ENCODE data around the gene CAB39L.

Gene CAB39L

GRCh38 chr13:49457221-49457620 lies 13.4 kb upstream of the CAB39L start:
- DNase-seq (ENCODE audit: insufficient read length, low spot score) = no peak
- TF ChIP-seq POLR2AphosphoS5 (IDR thresholded peaks at IDR 0.05; ENCODE audit: low read depth, low read length) (no peak), SPI1 (IDR thresholded peaks at IDR 0.05; ENCODE audit: low read depth, low read length) (no peak), TAF1 (IDR thresholded peaks at IDR 0.05; ENCODE audit: low read depth, low read length) (no peak), POLR2A (IDR thresholded peaks at IDR 0.05; ENCODE audit: low read depth, low read length) (no peak), POU2F2 (IDR thresholded peaks at IDR 0.05; ENCODE audit: low read depth, low read length) (no peak)

GRCh38 chr13:49456156-49456555 lies 12.3 kb upstream of the CAB39L start:
- no peak for DNase-seq (ENCODE audit: insufficient read length, low spot score)
- no peak for FAIRE-seq
- TF ChIP-seq POLR2AphosphoS5 (IDR thresholded peaks at IDR 0.05; ENCODE audit: low read depth, low read length) (no peak), TAF1 (IDR thresholded peaks at IDR 0.05; ENCODE audit: low read depth, low read length) (no peak), PAX5 (IDR thresholded peaks at IDR 0.05; ENCODE audit: insufficient read depth, low read length, severe bottlenecking) (no peak), SPI1 (IDR thresholded peaks at IDR 0.05; ENCODE audit: low read depth, low read length) (no peak), POLR2A (IDR thresholded peaks at IDR 0.05; ENCODE audit: low read depth, low read length) (no peak), POU2F2 (IDR thresholded peaks at IDR 0.05; ENCODE audit: low read depth, low read length) (no peak)

More at GRCh38 chr13:49457221-49457620, 13.4 kb upstream of the CAB39L start:
- no peak for FAIRE-seq

- TF ChIP-seq SPI1 (IDR thresholded peaks at IDR 0.05; ENCODE audit: low read depth, low read length) (no peak), POU2F2 (IDR thresholded peaks at IDR 0.05; ENCODE audit: low read depth, low read length) (no peak), PAX5 (IDR thresholded peaks at IDR 0.05; ENCODE audit: insufficient read depth, low read length, severe bottlenecking) (no peak), TAF1 (IDR thresholded peaks at IDR 0.05; ENCODE audit: low read depth, low read length) (no peak), POLR2AphosphoS5 (IDR thresholded peaks at IDR 0.05; ENCODE audit: low read depth, low read length) (no peak), POLR2A (IDR thresholded peaks at IDR 0.05; ENCODE audit: low read depth, low read length) (no peak)
- FAIRE-seq (no peak), DNase-seq (ENCODE audit: insufficient read length, low spot score) (no peak)
These were observed 11.1 kb upstream of the CAB39L start for GRCh38 chr13:49455007-49455398.

- no peak for DNase-seq (ENCODE audit: insufficient read length, low spot score)
- FAIRE-seq = peak; percentile 13
- TF ChIP-seq POLR2A (IDR thresholded peaks at IDR 0.05; ENCODE audit: low read depth, low read length) = no peak
- no peak for TF ChIP-seq POLR2AphosphoS5 (IDR thresholded peaks at IDR 0.05; ENCODE audit: low read depth, low read length)
- no peak for TF ChIP-seq TAF1 (IDR thresholded peaks at IDR 0.05; ENCODE audit: low read depth, low read length)
- TF ChIP-seq PAX5 (IDR thresholded peaks at IDR 0.05; ENCODE audit: insufficient read depth, low read length, severe bottlenecking) = no peak
- TF ChIP-seq SPI1 (IDR thresholded peaks at IDR 0.05; ENCODE audit: low read depth, low read length) = no peak
- TF ChIP-seq POU2F2 (IDR thresholded peaks at IDR 0.05; ENCODE audit: low read depth, low read length) = no peak
These were observed 10.6 kb upstream of the CAB39L start for GRCh38 chr13:49454388-49455006.

GRCh38 chr13:49453465-49453864 lies 9.6 kb upstream of the CAB39L start:
- DNase-seq (ENCODE audit: insufficient read length, low spot score) = no peak
- TF ChIP-seq POLR2A (IDR thresholded peaks at IDR 0.05; ENCODE audit: low read depth, low read length) = no peak
- no peak for TF ChIP-seq SPI1 (IDR thresholded peaks at IDR 0.05; ENCODE audit: low read depth, low read length)
- no peak for TF ChIP-seq PAX5 (IDR thresholded peaks at IDR 0.05; ENCODE audit: insufficient read depth, low read length, severe bottlenecking)
- TF ChIP-seq POU2F2 (IDR thresholded peaks at IDR 0.05; ENCODE audit: low read depth, low read length) = no peak
- no peak for TF ChIP-seq POLR2AphosphoS5 (IDR thresholded peaks at IDR 0.05; ENCODE audit: low read depth, low read length)
- no peak for TF ChIP-seq TAF1 (IDR thresholded peaks at IDR 0.05; ENCODE audit: low read depth, low read length)
- no peak for FAIRE-seq

- TF ChIP-seq SPI1 (IDR thresholded peaks at IDR 0.05; ENCODE audit: low read depth, low read length) (no peak), POLR2AphosphoS5 (IDR thresholded peaks at IDR 0.05; ENCODE audit: low read depth, low read length) (no peak), PAX5 (IDR thresholded peaks at IDR 0.05; ENCODE audit: insufficient read depth, low read length, severe bottlenecking) (no peak)
- FAIRE-seq = no peak
- DNase-seq (ENCODE audit: insufficient read length, low spot score) = no peak
These were observed 9.0 kb upstream of the CAB39L start for GRCh38 chr13:49452725-49453457.

- TF ChIP-seq POU2F2 (IDR thresholded peaks at IDR 0.05; ENCODE audit: low read depth, low read length) (no peak), SPI1 (IDR thresholded peaks at IDR 0.05; ENCODE audit: low read depth, low read length) (no peak), TAF1 (IDR thresholded peaks at IDR 0.05; ENCODE audit: low read depth, low read length) (no peak), POLR2AphosphoS5 (IDR thresholded peaks at IDR 0.05; ENCODE audit: low read depth, low read length) (no peak), PAX5 (IDR thresholded peaks at IDR 0.05; ENCODE audit: insufficient read depth, low read length, severe bottlenecking) (no peak), POLR2A (IDR thresholded peaks at IDR 0.05; ENCODE audit: low read depth, low read length) (no peak)
- no peak for DNase-seq (ENCODE audit: insufficient read length, low spot score)
- FAIRE-seq = peak; percentile 26
These were observed 6.4 kb upstream of the CAB39L start for GRCh38 chr13:49450105-49450819.

GRCh38 chr13:49448753-49449152 lies 4.9 kb upstream of the CAB39L start:
- no peak for FAIRE-seq
- no peak for TF ChIP-seq POLR2AphosphoS5 (IDR thresholded peaks at IDR 0.05; ENCODE audit: low read depth, low read length)
- TF ChIP-seq SPI1 (IDR thresholded peaks at IDR 0.05; ENCODE audit: low read depth, low read length) = no peak
- no peak for TF ChIP-seq POU2F2 (IDR thresholded peaks at IDR 0.05; ENCODE audit: low read depth, low read length)
- TF ChIP-seq TAF1 (IDR thresholded peaks at IDR 0.05; ENCODE audit: low read depth, low read length) = no peak
- no peak for TF ChIP-seq PAX5 (IDR thresholded peaks at IDR 0.05; ENCODE audit: insufficient read depth, low read length, severe bottlenecking)
- no peak for TF ChIP-seq POLR2A (IDR thresholded peaks at IDR 0.05; ENCODE audit: low read depth, low read length)

GRCh38 chr13:49446473-49446872 lies 2.6 kb upstream of the CAB39L start:
- DNase-seq (ENCODE audit: insufficient read length, low spot score) (no peak), FAIRE-seq (peak; percentile 35)

More at GRCh38 chr13:49448753-49449152, 4.9 kb upstream of the CAB39L start:
- DNase-seq (ENCODE audit: insufficient read length, low spot score) = no peak

More at GRCh38 chr13:49446473-49446872, 2.6 kb upstream of the CAB39L start:
- TF ChIP-seq SPI1 (IDR thresholded peaks at IDR 0.05; ENCODE audit: low read depth, low read length) = no peak
- no peak for TF ChIP-seq PAX5 (IDR thresholded peaks at IDR 0.05; ENCODE audit: insufficient read depth, low read length, severe bottlenecking)
- TF ChIP-seq POLR2A (IDR thresholded peaks at IDR 0.05; ENCODE audit: low read depth, low read length) = no peak
- no peak for TF ChIP-seq TAF1 (IDR thresholded peaks at IDR 0.05; ENCODE audit: low read depth, low read length)
- TF ChIP-seq POLR2AphosphoS5 (IDR thresholded peaks at IDR 0.05; ENCODE audit: low read depth, low read length) = no peak
- TF ChIP-seq POU2F2 (IDR thresholded peaks at IDR 0.05; ENCODE audit: low read depth, low read length) = no peak
